ENCODE measurements around the gene SIM2. TPM values are rescaled to one million over a fixed set of nuclear protein-coding genes. Genes with fewer than 3 reads are reported as not detected.

Gene SIM2
- total and polyA plus RNA-seq, 2 donors (not counting 1 experiment from before 2014, with no cell fraction given) = not detected

DNA sequence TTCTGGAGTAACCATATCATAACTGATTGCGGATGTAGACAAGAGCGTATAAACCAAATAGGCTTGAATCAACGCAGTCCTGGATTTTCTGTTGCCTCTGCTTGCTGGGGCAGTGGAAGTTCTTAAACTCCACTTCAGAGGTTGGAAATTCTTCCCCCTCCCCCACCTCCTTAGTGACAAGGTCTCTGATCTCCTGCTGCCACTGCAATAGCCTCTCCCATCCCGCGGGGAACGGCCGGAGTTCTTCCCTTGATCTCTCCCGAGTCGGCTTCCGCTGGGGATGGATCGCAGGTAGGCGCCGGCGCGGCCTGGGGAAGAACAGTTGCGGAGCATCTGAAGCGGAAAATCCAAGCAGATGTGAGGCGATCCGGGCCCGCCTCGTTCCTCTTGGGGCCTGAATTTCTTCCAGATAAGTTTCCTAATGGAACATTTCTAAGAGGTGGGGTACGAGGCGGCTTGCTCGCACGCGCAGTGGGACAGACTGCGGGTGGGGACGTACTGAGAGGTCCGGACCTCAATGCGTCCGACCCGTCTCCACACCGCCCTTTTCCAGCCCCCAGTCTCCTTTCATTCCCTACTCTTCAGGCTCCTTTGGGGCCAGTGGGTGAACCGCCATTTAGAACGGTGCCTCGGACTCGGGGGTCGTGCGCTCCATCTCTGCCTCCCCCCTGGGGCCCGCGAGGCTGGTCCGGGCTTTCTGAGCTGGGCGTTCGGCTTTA lies 3.1 kb upstream of the SIM2 start:
- WGBS (ENCODE audit: insufficient coverage) = 16% methylated on average over 44 of the region's 44 CpGs
- no peak overlapping the region for H3K4me3 ChIP-seq (ENCODE audit: control extremely low read depth in 1 of 5, extremely low read depth in 1 of 5, insufficient read depth in 1 of 5, low read depth in 2 of 5, low read length in 4 of 5)
- Mint-ChIP-seq H3K27me3 (peaks cover 48% of the 10 kb centered on the region), H3K9me3 (ENCODE audit: insufficient read depth) (no peaks in the 10 kb centered on the region), H3K4me1 (peaks cover 12% of the 10 kb centered on the region), H3K27ac (no peak overlapping the region), H3K4me3 (no peak overlapping the region)
- intact Hi-C loops (cut with micrococcal nuclease) = no loop called here
- H3K4me1 ChIP-seq (ENCODE audit: control insufficient read depth in 2 of 2, insufficient read depth in 2 of 2, low read length in 2 of 2) = peaks cover 19 to 27% of the 10 kb centered on the region in 2 donors
- POLR2A ChIA-PET = no interaction called here
- no peak overlapping the region for H3K9ac ChIP-seq (ENCODE audit: low read length)
- peaks cover 0 to 83% (median 64%) of the 10 kb centered on the region in 4 experiments for H3K27me3 ChIP-seq (replicated peaks in 1 of 4; ENCODE audit: control extremely low read depth in 1 of 4, control insufficient read depth in 3 of 4, insufficient read depth in 4 of 4, low read length in 3 of 4)
- no peak overlapping the region for H2AFZ ChIP-seq (ENCODE audit: insufficient read depth, low read depth, low read length, poor library complexity, severe bottlenecking)
- TF ChIP-seq EZH2 (IDR thresholded peaks at IDR 0.05; ENCODE audit: borderline replicate concordance, insufficient read depth, low read depth, low read length, poor library complexity, severe bottlenecking) (no peak), CTCF (IDR thresholded peaks at IDR 0.05) (no peak)
- CTCF ChIA-PET = no interaction called here
- ATAC-seq (ENCODE audit: low read depth) (no peak), DNase-seq (no peak)
- no peak overlapping the region for H3K27ac ChIP-seq (ENCODE audit: low read length in 2 of 2)
- H3K4me2 ChIP-seq (replicated peaks; ENCODE audit: low read depth, low read length, poor library complexity, severe bottlenecking) = no peak overlapping the region
- H4K20me1 ChIP-seq (ENCODE audit: control insufficient read depth, insufficient read depth, low read length, poor library complexity, severe bottlenecking) = no peaks in the 10 kb centered on the region
- H3K79me2 ChIP-seq (ENCODE audit: control insufficient read depth, insufficient read depth, low read length) = no peaks in the 10 kb centered on the region
- H3K36me3 ChIP-seq (replicated peaks in 1 of 2; ENCODE audit: control extremely low read depth in 1 of 2, control insufficient read depth in 1 of 2, extremely low read depth in 1 of 2, insufficient read depth in 2 of 2, low read length in 1 of 2) = no peaks in the 10 kb centered on the region
- peaks cover 0 to 48% (median 0%) of the 10 kb centered on the region in 3 donors for H3K9me3 ChIP-seq (ENCODE audit: control extremely low read depth in 1 of 3, control insufficient read depth in 2 of 3, insufficient read depth in 1 of 3, low read length in 2 of 3)

- Histone ChIP-seq H3K9ac (ENCODE audit: low read length) (no peak overlapping the region), H3K4me2 (replicated peaks; ENCODE audit: low read depth, low read length, poor library complexity, severe bottlenecking) (no peak overlapping the region), H3K79me2 (ENCODE audit: control insufficient read depth, insufficient read depth, low read length) (no peaks in the 10 kb centered on the region), H3K36me3 (replicated peaks in 1 of 2; ENCODE audit: control extremely low read depth in 1 of 2, control insufficient read depth in 1 of 2, extremely low read depth in 1 of 2, insufficient read depth in 2 of 2, low read length in 1 of 2) (no peaks in the 10 kb centered on the region), H3K27me3 (replicated peaks in 1 of 4; ENCODE audit: control extremely low read depth in 1 of 4, control insufficient read depth in 3 of 4, insufficient read depth in 4 of 4, low read length in 3 of 4) (peaks cover 0 to 85% (median 61%) of the 10 kb centered on the region in 4 experiments), H2AFZ (ENCODE audit: insufficient read depth, low read depth, low read length, poor library complexity, severe bottlenecking) (no peak overlapping the region), H3K4me1 (ENCODE audit: control insufficient read depth in 2 of 2, insufficient read depth in 2 of 2, low read length in 2 of 2) (peaks cover 22 to 34% of the 10 kb centered on the region in 2 donors), H4K20me1 (ENCODE audit: control insufficient read depth, insufficient read depth, low read length, poor library complexity, severe bottlenecking) (no peaks in the 10 kb centered on the region), H3K9me3 (ENCODE audit: control extremely low read depth in 1 of 3, control insufficient read depth in 2 of 3, insufficient read depth in 1 of 3, low read length in 2 of 3) (peaks cover 0 to 49% (median 0%) of the 10 kb centered on the region in 3 donors), H3K27ac (ENCODE audit: low read length in 2 of 2) (no peak overlapping the region), H3K4me3 (ENCODE audit: control extremely low read depth in 1 of 5, extremely low read depth in 1 of 5, insufficient read depth in 1 of 5, low read depth in 2 of 5, low read length in 4 of 5) (no peak overlapping the region)
- H3K9me3 Mint-ChIP-seq (ENCODE audit: insufficient read depth) = no peaks in the 10 kb centered on the region
- ATAC-seq (ENCODE audit: low read depth) (no peak), DNase-seq (no peak)
- ChIA-PET CTCF (no interaction called here), POLR2A (no interaction called here)
- no peak overlapping the region for H3K4me3 Mint-ChIP-seq
- intact Hi-C loops (cut with micrococcal nuclease) = no loop called here
- no peak overlapping the region for H3K27ac Mint-ChIP-seq
- H3K4me1 Mint-ChIP-seq = peaks cover 13% of the 10 kb centered on the region
- WGBS (ENCODE audit: insufficient coverage) = 19% methylated on average over 31 of the region's 39 CpGs
- TF ChIP-seq EZH2 (IDR thresholded peaks at IDR 0.05; ENCODE audit: borderline replicate concordance, insufficient read depth, low read depth, low read length, poor library complexity, severe bottlenecking) = no peak
- TF ChIP-seq CTCF (IDR thresholded peaks at IDR 0.05) = no peak
- peaks cover 46% of the 10 kb centered on the region for H3K27me3 Mint-ChIP-seq
Measured at GRCh38 chr21:36696390-36697059, 2.4 kb upstream of the SIM2 start.

Measured in B cell (primary cell).